ENCODE measurements around the gene ATP2A2. TPM values are rescaled to one million over a fixed set of nuclear protein-coding genes. Genes with fewer than 3 reads are reported as not detected.

ATP2A2 gene
- 100 to 1,000 TPM; 116 to 238 (median 132) TPM for total RNA-seq

DNA sequence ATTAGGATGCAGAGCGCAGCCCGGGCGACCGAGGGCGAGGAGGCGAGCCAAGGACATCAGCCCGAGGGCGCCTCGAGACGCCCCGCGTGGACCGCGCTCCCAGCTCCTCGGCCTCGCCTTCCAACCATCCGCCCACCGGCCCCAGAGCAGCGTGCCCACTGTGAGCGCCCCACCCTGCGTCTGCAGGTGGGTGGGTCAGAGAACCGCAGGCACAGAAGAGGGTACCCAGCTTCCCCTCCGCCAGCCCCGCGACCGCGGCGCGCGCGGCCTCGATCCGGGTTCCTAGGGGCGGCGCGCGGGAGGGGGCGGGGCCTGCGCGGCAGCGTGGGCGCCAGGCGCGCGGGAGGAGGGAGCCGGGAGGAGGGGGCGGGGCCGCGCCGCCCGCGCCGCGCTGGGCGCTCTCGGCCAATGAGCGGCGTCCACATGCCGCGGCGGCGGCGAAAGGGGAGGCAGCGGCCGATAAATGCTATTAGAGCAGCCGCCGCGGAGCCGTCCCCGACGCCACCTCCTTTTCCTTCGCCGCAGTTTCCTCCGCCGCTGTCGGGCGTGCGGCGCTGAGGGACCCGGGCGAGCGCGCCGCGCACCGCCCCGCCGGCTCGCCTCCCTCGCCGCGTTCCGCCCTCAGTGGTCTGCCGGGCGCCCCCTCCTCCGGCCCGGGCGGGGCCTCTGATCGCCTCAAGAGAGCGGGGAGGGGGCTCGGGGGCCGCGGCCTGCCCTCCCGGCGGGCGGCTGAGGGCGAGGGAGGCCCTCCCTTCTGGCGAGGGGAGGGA, at the start of gene ATP2A2:
ATP2A2 (plus strand) TSS at position 469 of the 770 bp plus-strand sequence. CDS start 543 bp downstream, outside the sequence.
- no peak for TF ChIP-seq CTCF (IDR thresholded peaks at IDR 0.05)
- ATAC-seq (ENCODE audit: low FRiP score) (peak; percentile 93), DNase-seq (ENCODE audit: low spot score) (peak; percentile 48)

GRCh38 chr12:110233212-110233903, 47.7 kb upstream of the ATP2A2 start:
- ATAC-seq (ENCODE audit: low FRiP score) (no peak), DNase-seq (ENCODE audit: low spot score) (no peak)
- TF ChIP-seq CTCF (IDR thresholded peaks at IDR 0.05), result no peak

DNA sequence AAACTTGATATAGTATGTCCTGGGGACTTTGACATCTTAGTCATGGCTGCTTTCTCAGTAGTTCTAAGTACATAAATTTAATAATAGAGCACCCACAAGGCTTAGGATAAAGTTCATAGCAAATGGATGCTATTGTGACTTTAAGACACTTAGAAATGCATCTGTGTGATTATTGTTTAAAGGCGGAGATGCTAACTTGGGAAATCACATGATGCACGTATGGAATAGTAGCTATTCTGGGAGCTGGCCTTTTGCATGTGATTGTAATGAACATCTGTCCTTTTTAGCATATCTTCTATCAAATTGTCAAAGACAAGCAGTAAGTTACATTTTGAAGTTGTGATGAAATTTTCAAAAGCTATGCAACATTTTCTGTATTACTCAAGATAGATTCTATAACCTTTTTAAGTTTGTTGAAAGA, 46.7 kb upstream of the ATP2A2 start:
- ATAC-seq (ENCODE audit: low FRiP score), result no peak
- no peak for TF ChIP-seq CTCF (IDR thresholded peaks at IDR 0.05)
- no peak for DNase-seq (ENCODE audit: low spot score)

DNA sequence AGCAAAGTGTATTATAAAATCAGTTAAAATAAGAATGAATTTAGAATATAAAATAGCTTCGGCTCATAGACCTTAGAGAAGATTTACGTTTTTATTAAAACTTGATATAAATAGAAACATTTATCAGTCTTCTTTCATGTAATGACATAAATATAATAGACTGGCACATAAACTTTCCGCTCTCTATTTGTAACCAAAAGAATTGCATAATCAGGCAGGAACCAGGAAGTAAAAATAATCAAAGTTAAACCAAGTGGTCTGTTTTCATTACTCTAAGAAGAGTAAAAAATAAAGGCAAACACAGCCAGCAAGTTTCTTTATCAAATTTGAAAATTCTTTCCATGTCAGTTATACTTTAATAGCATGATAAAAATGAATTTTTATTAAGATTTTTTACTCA, 46.3 kb upstream of the ATP2A2 start:
- no peak for DNase-seq (ENCODE audit: low spot score)
- TF ChIP-seq CTCF (IDR thresholded peaks at IDR 0.05), result no peak
- ATAC-seq (ENCODE audit: low FRiP score), result no peak

GRCh38 chr12:110235383-110235782, 45.7 kb upstream of the ATP2A2 start:
- ATAC-seq (ENCODE audit: low FRiP score) (no peak), DNase-seq (ENCODE audit: low spot score) (no peak)
- TF ChIP-seq CTCF (IDR thresholded peaks at IDR 0.05), result no peak

GRCh38 chr12:110243227-110243626, 37.8 kb upstream of the ATP2A2 start:
- ATAC-seq (ENCODE audit: low FRiP score), result no peak
- no peak for TF ChIP-seq CTCF (IDR thresholded peaks at IDR 0.05)
- no peak for DNase-seq (ENCODE audit: low spot score)
